Neural crest cell (in vitro differentiated cells): Measurements from ENCODE around the gene DLG4. TPM values are rescaled to one million over a fixed set of nuclear protein-coding genes. Genes with fewer than 3 reads are reported as not detected.
A peak's percentile ranks its signal among the peaks of the same experiment; 100 is the strongest.

Source experiments
- DNase-seq: peaks from one replicate; pipeline ENCODE4 v3.0.0; 2021; ENCODE audit warnings: low read depth, mixed read lengths, low spot score
- H3K27ac Mint-ChIP-seq: one replicate; pipeline ENCODE4 v1.8.0; 2021; ENCODE audit warnings: mild to moderate bottlenecking, mixed read lengths; ENCODE audit not compliant: unreplicated experiment
- H3K27me3 Mint-ChIP-seq: 2 replicates; pipeline ENCODE4 v1.8.0; 2021; ENCODE audit warnings: low read depth, mild to moderate bottlenecking, mixed read lengths
- H3K36me3 Mint-ChIP-seq: 2 replicates; pipeline ENCODE4 v1.8.0; 2021; ENCODE audit warnings: low read depth, mild to moderate bottlenecking, mixed read lengths
- H3K4me1 Mint-ChIP-seq: 2 replicates; pipeline ENCODE4 v1.8.0; 2021; ENCODE audit warnings: mixed read lengths
- H3K4me3 Mint-ChIP-seq: one replicate; pipeline ENCODE4 v1.8.0; 2021; ENCODE audit warnings: mild to moderate bottlenecking, mixed read lengths
- H3K9me3 Mint-ChIP-seq: 2 replicates; pipeline ENCODE4 v1.8.0; 2021; ENCODE audit warnings: mixed read lengths
- CTCF ChIP-seq: fragments of 200-600 bp; sonication (generic); conservative IDR thresholded peaks from 2 replicates; pipeline ENCODE4 v1.5.0; 2021; ENCODE audit warnings: antibody characterized with exemption, mild to moderate bottlenecking
- total RNA-seq: library from RNA; stranded (reverse); gene quantifications from 2 replicates; pipeline ENCODE4 v1.2.1, GENCODE V29; 2021

The DLG4 gene
- total RNA-seq, 1 donor from 2014 or later: 51.4 TPM

- Mint-ChIP-seq H3K9me3 (no peaks in the 10 kb centered on the region), H3K27ac (no peak within 1 kb of the TSS), H3K4me3 (peak within 1 kb of the TSS; percentile 44), H3K27me3 (peaks cover 84% of the 10 kb centered on the region), H3K4me1 (peaks cover 13% of the 10 kb centered on the region), H3K36me3 (peaks cover 6% of the 10 kb centered on the region)
- no peak for TF ChIP-seq CTCF
- no peak for DNase-seq
These were observed 42.7 kb upstream of the DLG4 start, which contains the start of gene CLDN7 for GRCh38 chr17:7262192-7262934. TSS of gene CLDN7 (minus strand) at chr17:7262478. CDS start at chr17:7262043, 435 bp downstream.

- no peak for TF ChIP-seq CTCF
- Mint-ChIP-seq H3K27ac (no peak overlapping the region), H3K27me3 (peaks cover 80% of the 10 kb centered on the region), H3K4me3 (peak overlapping the region; percentile 72), H3K4me1 (peaks cover 13% of the 10 kb centered on the region), H3K9me3 (no peaks in the 10 kb centered on the region), H3K36me3 (peaks cover 9% of the 10 kb centered on the region)
- no peak for DNase-seq
These were observed 41.9 kb upstream of the DLG4 start for GRCh38 chr17:7261379-7262191.

GRCh38 chr17:7260651-7261378 lies 41.2 kb upstream of the DLG4 start:
- H3K27ac Mint-ChIP-seq: no peak overlapping the region
- peaks cover 13% of the 10 kb centered on the region for H3K4me1 Mint-ChIP-seq
- TF ChIP-seq CTCF: no peak
- H3K27me3 Mint-ChIP-seq: peaks cover 77% of the 10 kb centered on the region
- no peak for DNase-seq
- no peaks in the 10 kb centered on the region for H3K9me3 Mint-ChIP-seq
- H3K36me3 Mint-ChIP-seq: peaks cover 13% of the 10 kb centered on the region
- peak overlapping the region; percentile 72 for H3K4me3 Mint-ChIP-seq

- Mint-ChIP-seq H3K4me3 (no peak overlapping the region), H3K27ac (no peak overlapping the region), H3K27me3 (peaks cover 70% of the 10 kb centered on the region), H3K9me3 (no peaks in the 10 kb centered on the region), H3K4me1 (peaks cover 13% of the 10 kb centered on the region), H3K36me3 (peaks cover 13% of the 10 kb centered on the region)
- TF ChIP-seq CTCF: no peak
- DNase-seq: no peak
These were observed 40.5 kb upstream of the DLG4 start for GRCh38 chr17:7260151-7260550.

- no peak for TF ChIP-seq CTCF
- Mint-ChIP-seq H3K9me3 (no peaks in the 10 kb centered on the region), H3K27ac (no peak overlapping the region)
These were observed 39.9 kb upstream of the DLG4 start for GRCh38 chr17:7259555-7259889.

More at GRCh38 chr17:7259555-7259889, 39.9 kb upstream of the DLG4 start:
- Mint-ChIP-seq H3K4me3 (peak overlapping the region; percentile 1), H3K27me3 (peaks cover 64% of the 10 kb centered on the region), H3K4me1 (peaks cover 13% of the 10 kb centered on the region), H3K36me3 (peaks cover 17% of the 10 kb centered on the region)
- DNase-seq: no peak
